Measurements from ENCODE around the gene LRRC17. TPM values are rescaled to one million over a fixed set of nuclear protein-coding genes. Genes with fewer than 3 reads are reported as not detected.

LRRC17 gene
- total RNA-seq, 1 experiment from 2014 or later, result 0.47 TPM

DNA sequence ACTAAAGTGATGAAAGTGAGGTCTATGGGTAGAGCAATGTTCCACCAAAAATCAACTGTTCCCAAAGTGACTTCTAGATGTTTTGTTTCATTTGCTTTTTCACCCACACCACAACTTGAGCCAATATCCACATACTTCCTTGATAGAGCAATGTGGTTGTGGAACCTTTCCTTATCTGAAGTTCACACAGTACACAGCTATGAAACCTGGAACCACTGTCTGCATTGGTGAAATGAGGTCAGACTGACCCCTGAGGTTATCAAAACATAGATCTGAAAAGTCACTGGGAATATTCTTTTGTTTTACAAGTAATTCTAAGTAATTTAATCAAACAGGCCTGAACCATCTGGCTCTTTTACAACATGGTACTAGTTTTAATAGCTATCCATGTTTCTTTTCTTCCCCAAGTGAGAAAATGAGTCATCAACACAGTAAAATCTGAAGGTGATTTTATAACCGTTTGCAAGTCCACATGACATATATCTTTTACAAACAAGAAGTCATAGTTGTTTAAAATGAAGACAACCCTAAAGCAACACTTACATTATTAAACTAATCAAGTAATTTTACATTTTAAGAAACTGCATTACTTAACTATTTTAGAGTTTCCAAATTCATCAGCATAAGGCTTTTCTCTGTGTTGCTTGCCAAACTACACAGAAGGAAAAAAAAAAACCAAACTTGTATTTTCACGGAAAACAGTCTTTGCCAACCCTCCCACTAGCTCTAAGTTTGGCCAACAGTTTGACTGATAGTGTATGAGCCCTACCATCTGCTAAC lies 80.3 kb downstream of the LRRC17 start:
- Histone ChIP-seq H2AFZ (ENCODE audit: low read depth, low read length, poor library complexity, severe bottlenecking) (peak overlapping the region; percentile 84), H3K9me2 (ENCODE audit: insufficient read depth) (no peaks in the 10 kb centered on the region), H3K27ac (ENCODE audit: low read depth, low read length) (peak overlapping the region; percentile 94), H4K20me1 (ENCODE audit: insufficient read depth) (no peaks in the 10 kb centered on the region), H3K27me3 (ENCODE audit: insufficient read depth, low read length) (no peaks in the 10 kb centered on the region), H3K79me2 (ENCODE audit: insufficient read depth, low read length) (no peaks in the 10 kb centered on the region), H3K9me3 (ENCODE audit: control insufficient read depth in 1 of 2, insufficient read depth in 1 of 2, low read depth in 1 of 2, low read length in 2 of 2) (no peaks in the 10 kb centered on the region), H3K4me3 (replicated peaks in 1 of 2; ENCODE audit: low read depth in 1 of 2, low read length in 2 of 2) (peak overlapping the region in 1 of 2 experiments; percentile 30; a peak in 2 of 4 replicates), H3K9ac (ENCODE audit: low read length) (peak overlapping the region; percentile 13), H3K4me2 (ENCODE audit: low read length) (peak overlapping the region; percentile 71), H3K36me3 (ENCODE audit: control insufficient read depth in 1 of 2, insufficient read depth in 2 of 2, low read length in 2 of 2) (no peaks in the 10 kb centered on the region), H3K4me1 (ENCODE audit: control insufficient read depth in 1 of 2, insufficient read depth in 2 of 2, low read length in 2 of 2) (peaks cover 40 to 42% of the 10 kb centered on the region in 2 experiments)
- BruUV-seq (replicated peaks), result no TSS peak
- ATAC-seq, result peak; percentile 75
- ChIA-PET CTCF (interaction anchor here (1.8 kb wide), 1 partner anchor 69 kb away, joined by 10 read pairs; no protein-coding TSS in a partner anchor), POLR2A (interaction anchor here (1.4 to 2.0 kb wide), 2 partner anchors 17 to 118 kb away, joined by 3 to 7 read pairs; no protein-coding TSS in a partner anchor), RAD21 (ENCODE audit: low non-redundant PET in 1 of 2, low total read pairs in 2 of 2, uncharacterized antibody in 2 of 2, unreplicated experiment in 2 of 2) (interaction anchor here (0.6 to 1.6 kb wide), 2 partner anchors 69 kb away, joined by 5 to 13 read pairs; no protein-coding TSS in a partner anchor)
- peak; percentile 77 for TF ChIP-seq JUND (IDR thresholded peaks at IDR 0.05)
- TF ChIP-seq, protein P1, sequence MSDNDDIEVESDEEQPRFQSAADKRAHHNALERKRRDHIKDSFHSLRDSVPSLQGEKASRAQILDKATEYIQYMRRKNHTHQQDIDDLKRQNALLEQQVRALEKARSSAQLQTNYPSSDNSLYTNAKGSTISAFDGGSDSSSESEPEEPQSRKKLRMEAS (IDR thresholded peaks at IDR 0.05), result peak; percentile 47; the same call in 1 of the 2 replicates
- no peak for TF ChIP-seq YY1 (IDR thresholded peaks at IDR 0.05; ENCODE audit: extremely low read depth, insufficient replicate concordance, low read depth, low read length)
- TF ChIP-seq CBX3 (IDR thresholded peaks at IDR 0.05; ENCODE audit: low read depth), result peak; percentile 81
- TF ChIP-seq SIN3A (IDR thresholded peaks at IDR 0.05; ENCODE audit: low read depth), result peak; percentile 38; the same call in 1 of the 2 replicates
- no peak for TF ChIP-seq EZH2 (IDR thresholded peaks at IDR 0.05)
- TF ChIP-seq CEBPB (IDR thresholded peaks at IDR 0.05; ENCODE audit: low read depth), result peak; percentile 66
- no peak; the same call in 1 of the 2 replicates for TF ChIP-seq ELF1 (IDR thresholded peaks at IDR 0.05; ENCODE audit: borderline replicate concordance, low read depth)
- peak; percentile 48; the same call in 1 of the 2 replicates for TF ChIP-seq POLR2AphosphoS5 (IDR thresholded peaks at IDR 0.05; ENCODE audit: low read depth, low read length)
- TF ChIP-seq SRF (IDR thresholded peaks at IDR 0.05; ENCODE audit: low read depth), result peak; percentile 38; the same call in 1 of the 2 replicates
- TF ChIP-seq SP1 (IDR thresholded peaks at IDR 0.05; ENCODE audit: low read depth), result peak; percentile 77
- no peak for TF ChIP-seq CTCF (IDR thresholded peaks at IDR 0.05 in 2 of 3, conservative IDR thresholded peaks at IDR 0.05 in 1 of 3; ENCODE audit: borderline replicate concordance in 1 of 3, insufficient read depth in 1 of 3, low read depth in 2 of 3, low read length in 2 of 3)
- peak; percentile 16; the same call in 1 of the 2 replicates for TF ChIP-seq RAD21 (IDR thresholded peaks at IDR 0.05; ENCODE audit: low read depth)
- TF ChIP-seq ZNF274 (IDR thresholded peaks at IDR 0.05; ENCODE audit: low read depth, low read length), result no peak
- peak; percentile 74 for TF ChIP-seq FOSL1 (IDR thresholded peaks at IDR 0.05; ENCODE audit: low read depth)
- peak; percentile 59 for TF ChIP-seq TCF7L2 (IDR thresholded peaks at IDR 0.05; ENCODE audit: borderline replicate concordance, extremely low read depth, insufficient read depth, insufficient read length)
- intact Hi-C loops (cut with micrococcal nuclease), result no loop called here
- peak; percentile 80 for DNase-seq (ENCODE audit: low read depth, low spot score)

All from HCT116 (cell line).